NB4 (cell line): ENCODE results near the gene TUBGCP2.

Experiments used
- MYC ChIP-seq: IDR thresholded peaks from 2 replicates; pipeline ENCODE4 v1.6.1; 2011; ENCODE audit warnings: low read depth, low read length
- POLR2A ChIP-seq: IDR thresholded peaks from 2 replicates; pipeline ENCODE4 v1.6.1; 2011; ENCODE audit warnings: mild to moderate bottlenecking; ENCODE audit not compliant: insufficient read length; ENCODE audit errors: extremely low read depth
- TF ChIP-seq, protein P1 (sequence below): IDR thresholded peaks from one replicate; pipeline ENCODE4 v1.5.1; 2012; ENCODE audit warnings: low read depth, low read length
- TF ChIP-seq, protein P2 (sequence below): IDR thresholded peaks from 2 replicates; pipeline ENCODE4 v1.6.1; 2011; ENCODE audit warnings: low read depth, low read length

DNA sequence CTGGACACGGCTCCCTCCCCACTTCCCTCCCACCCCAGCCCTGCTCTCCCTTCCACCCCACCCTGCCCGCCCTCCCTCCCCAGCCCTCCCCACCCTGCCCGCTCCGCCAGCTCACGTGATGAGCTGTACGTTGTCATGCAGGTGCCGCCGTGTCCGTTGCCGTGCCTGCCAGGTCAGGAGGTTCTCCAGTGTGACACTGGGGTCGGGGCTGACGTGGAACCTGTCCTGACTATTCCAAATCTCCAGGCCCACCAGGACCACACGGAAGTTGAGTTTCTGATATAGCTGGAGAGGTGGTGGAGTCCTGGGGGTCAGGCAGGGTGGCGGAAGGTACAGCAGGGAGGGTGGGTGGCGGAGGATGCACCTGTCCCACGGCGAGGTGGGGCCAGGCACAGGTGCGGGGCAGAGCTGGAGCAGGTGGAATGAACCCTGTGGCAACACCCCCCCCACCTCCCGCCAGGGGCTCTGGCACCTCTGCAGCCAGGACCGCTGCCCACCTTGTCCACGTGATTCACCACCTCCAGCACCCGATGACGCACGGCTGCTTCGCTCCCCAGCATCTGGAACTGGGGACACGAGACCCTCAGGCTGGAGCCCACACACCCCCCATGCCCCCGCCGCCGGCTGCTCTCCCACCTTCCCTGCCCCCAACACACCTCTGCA, 36.2 kb downstream of the TUBGCP2 start:
- TF ChIP-seq POLR2A, result no peak
- TF ChIP-seq, protein P1, sequence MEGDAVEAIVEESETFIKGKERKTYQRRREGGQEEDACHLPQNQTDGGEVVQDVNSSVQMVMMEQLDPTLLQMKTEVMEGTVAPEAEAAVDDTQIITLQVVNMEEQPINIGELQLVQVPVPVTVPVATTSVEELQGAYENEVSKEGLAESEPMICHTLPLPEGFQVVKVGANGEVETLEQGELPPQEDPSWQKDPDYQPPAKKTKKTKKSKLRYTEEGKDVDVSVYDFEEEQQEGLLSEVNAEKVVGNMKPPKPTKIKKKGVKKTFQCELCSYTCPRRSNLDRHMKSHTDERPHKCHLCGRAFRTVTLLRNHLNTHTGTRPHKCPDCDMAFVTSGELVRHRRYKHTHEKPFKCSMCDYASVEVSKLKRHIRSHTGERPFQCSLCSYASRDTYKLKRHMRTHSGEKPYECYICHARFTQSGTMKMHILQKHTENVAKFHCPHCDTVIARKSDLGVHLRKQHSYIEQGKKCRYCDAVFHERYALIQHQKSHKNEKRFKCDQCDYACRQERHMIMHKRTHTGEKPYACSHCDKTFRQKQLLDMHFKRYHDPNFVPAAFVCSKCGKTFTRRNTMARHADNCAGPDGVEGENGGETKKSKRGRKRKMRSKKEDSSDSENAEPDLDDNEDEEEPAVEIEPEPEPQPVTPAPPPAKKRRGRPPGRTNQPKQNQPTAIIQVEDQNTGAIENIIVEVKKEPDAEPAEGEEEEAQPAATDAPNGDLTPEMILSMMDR, result no peak
- TF ChIP-seq, protein P2, sequence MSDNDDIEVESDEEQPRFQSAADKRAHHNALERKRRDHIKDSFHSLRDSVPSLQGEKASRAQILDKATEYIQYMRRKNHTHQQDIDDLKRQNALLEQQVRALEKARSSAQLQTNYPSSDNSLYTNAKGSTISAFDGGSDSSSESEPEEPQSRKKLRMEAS, result no peak
- TF ChIP-seq MYC, result no peak
